ENCODE data around the gene TSSK6. TPM values are rescaled to one million over a fixed set of nuclear protein-coding genes. Genes with fewer than 3 reads are reported as not detected.

Gene TSSK6
- total and polyA plus RNA-seq, 11 donors = 0.28 to 1.0 (median 0.54) TPM

DNA sequence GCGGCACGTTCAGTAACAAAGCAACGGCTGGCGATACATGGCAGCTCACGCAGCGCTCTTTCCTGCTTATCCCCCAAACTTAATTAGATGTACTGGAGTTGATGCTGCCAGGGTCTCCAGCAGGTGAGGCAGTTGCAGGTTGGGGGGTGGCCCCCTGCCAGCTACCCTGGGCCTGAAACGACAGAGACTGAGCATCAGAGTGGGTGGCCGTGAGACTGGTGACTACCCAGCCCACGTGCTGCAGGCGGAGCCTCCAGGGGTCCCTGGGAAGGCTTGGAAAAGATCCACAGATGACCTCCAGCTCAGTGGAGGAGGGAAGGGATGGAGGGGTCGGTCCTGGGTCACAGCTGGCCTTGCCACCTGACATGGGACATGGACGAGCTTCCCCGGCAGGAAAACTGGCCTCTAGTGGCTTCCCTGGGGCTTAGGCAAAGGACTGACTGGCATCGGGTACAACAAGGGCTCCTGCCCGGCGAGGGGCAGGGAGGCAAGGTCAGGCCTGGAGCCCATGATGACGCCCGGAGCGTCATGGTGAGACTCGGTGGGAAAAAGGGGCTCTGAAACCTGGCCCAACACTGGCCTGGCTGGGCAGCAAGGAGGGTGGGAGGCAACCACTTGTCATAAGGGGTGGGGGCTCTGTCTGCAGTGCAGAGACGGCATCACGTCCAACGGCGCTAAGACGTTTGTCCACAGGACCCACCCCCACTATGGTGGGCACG, 46.8 kb upstream of the TSSK6 start:
- Histone ChIP-seq H3K27me3 (no peaks in the 10 kb centered on the region), H3K36me3 (no peaks in the 10 kb centered on the region), H3K4me3 (no peak overlapping the region), H3K9me3 (no peaks in the 10 kb centered on the region), H3K27ac (no peak overlapping the region), H3K4me1 (no peaks in the 10 kb centered on the region)
- 81 to 89% (median 82%) methylated on average over 25 to 26 of the region's 26 CpGs for WGBS, 4 donors
- intact Hi-C loops (cut with DNase I) = no loop called here
- peak in 1 of 5 donors; percentile 42 for DNase-seq
- no peak for ATAC-seq
- TF ChIP-seq, protein P1, sequence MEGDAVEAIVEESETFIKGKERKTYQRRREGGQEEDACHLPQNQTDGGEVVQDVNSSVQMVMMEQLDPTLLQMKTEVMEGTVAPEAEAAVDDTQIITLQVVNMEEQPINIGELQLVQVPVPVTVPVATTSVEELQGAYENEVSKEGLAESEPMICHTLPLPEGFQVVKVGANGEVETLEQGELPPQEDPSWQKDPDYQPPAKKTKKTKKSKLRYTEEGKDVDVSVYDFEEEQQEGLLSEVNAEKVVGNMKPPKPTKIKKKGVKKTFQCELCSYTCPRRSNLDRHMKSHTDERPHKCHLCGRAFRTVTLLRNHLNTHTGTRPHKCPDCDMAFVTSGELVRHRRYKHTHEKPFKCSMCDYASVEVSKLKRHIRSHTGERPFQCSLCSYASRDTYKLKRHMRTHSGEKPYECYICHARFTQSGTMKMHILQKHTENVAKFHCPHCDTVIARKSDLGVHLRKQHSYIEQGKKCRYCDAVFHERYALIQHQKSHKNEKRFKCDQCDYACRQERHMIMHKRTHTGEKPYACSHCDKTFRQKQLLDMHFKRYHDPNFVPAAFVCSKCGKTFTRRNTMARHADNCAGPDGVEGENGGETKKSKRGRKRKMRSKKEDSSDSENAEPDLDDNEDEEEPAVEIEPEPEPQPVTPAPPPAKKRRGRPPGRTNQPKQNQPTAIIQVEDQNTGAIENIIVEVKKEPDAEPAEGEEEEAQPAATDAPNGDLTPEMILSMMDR (IDR thresholded peaks at IDR 0.05) = no peak
- no peak for TF ChIP-seq POLR2A (IDR thresholded peaks at IDR 0.05)

- no peaks in the 10 kb centered on the region for H3K36me3 ChIP-seq
- no peaks in the 10 kb centered on the region for H3K4me1 ChIP-seq
- H3K9me3 ChIP-seq = no peaks in the 10 kb centered on the region
- no peak overlapping the region for H3K4me3 ChIP-seq
- no peak for ATAC-seq
- 42 to 54% (median 48%) methylated on average over 4 of the region's 4 CpGs for WGBS, 4 donors
- intact Hi-C loops (cut with DNase I) = loop anchor here in 1 of 10 donors (5.0 kb wide), 1 partner anchor 72 kb away; no protein-coding TSS in a partner anchor
- DNase-seq = no peak
- H3K27ac ChIP-seq = no peak overlapping the region
- TF ChIP-seq POLR2A (IDR thresholded peaks at IDR 0.05) = no peak
- TF ChIP-seq, protein P1 (IDR thresholded peaks at IDR 0.05) = no peak
- peaks cover 0 to 1% (median 0%) of the 10 kb centered on the region in 9 donors for H3K27me3 ChIP-seq
Observed at GRCh38 chr19:19559931-19560330, 44.6 kb upstream of the TSSK6 start.

- Histone ChIP-seq H3K9me3 (no peaks in the 10 kb centered on the region), H3K27ac (no peak overlapping the region), H3K27me3 (peaks cover 0 to 6% (median 0%) of the 10 kb centered on the region in 9 donors), H3K4me3 (no peak overlapping the region), H3K36me3 (no peaks in the 10 kb centered on the region), H3K4me1 (no peaks in the 10 kb centered on the region)
- TF ChIP-seq, protein P1 (IDR thresholded peaks at IDR 0.05) = no peak
- TF ChIP-seq POLR2A (IDR thresholded peaks at IDR 0.05) = no peak
- no peak for ATAC-seq
- intact Hi-C loops (cut with DNase I) = loop anchor here in 1 of 10 donors (5.0 kb wide), 1 partner anchor 74 kb away; no protein-coding TSS in a partner anchor
- 91 to 93% (median 92%) methylated on average over 16 of the region's 16 CpGs for WGBS, 4 donors
- no peak for DNase-seq
Observed at GRCh38 chr19:19558636-19559035, 43.3 kb upstream of the TSSK6 start.

- no peaks in the 10 kb centered on the region for H3K36me3 ChIP-seq
- no peaks in the 10 kb centered on the region for H3K4me1 ChIP-seq
- intact Hi-C loops (cut with DNase I) = loop anchor here in 1 of 10 donors (5.0 kb wide), 1 partner anchor 74 kb away; no protein-coding TSS in a partner anchor
- no peak overlapping the region for H3K4me3 ChIP-seq
- peak in 1 of 4 donors; percentile 23 for ATAC-seq
- no peak for TF ChIP-seq POLR2A (IDR thresholded peaks at IDR 0.05)
- TF ChIP-seq, protein P1 (IDR thresholded peaks at IDR 0.05) = no peak
- H3K27me3 ChIP-seq = peaks cover 0 to 6% (median 0%) of the 10 kb centered on the region in 9 donors
- DNase-seq = no peak
- 79 to 91% (median 85%) methylated on average over 13 to 15 of the region's 15 CpGs for whole genome bisulfite sequencing, 4 donors
- H3K27ac ChIP-seq = no peak overlapping the region
- no peaks in the 10 kb centered on the region for H3K9me3 ChIP-seq
Observed at GRCh38 chr19:19558055-19558454, 42.7 kb upstream of the TSSK6 start.
